ENCODE measurements around the gene BHLHE23. TPM values are rescaled to one million over a fixed set of nuclear protein-coding genes. Genes with fewer than 3 reads are reported as not detected.
A peak's percentile ranks its signal among the peaks of the same experiment; 100 is the strongest.

The BHLHE23 gene
- total RNA-seq, 4 donors from 2014 or later, result not detected

DNA sequence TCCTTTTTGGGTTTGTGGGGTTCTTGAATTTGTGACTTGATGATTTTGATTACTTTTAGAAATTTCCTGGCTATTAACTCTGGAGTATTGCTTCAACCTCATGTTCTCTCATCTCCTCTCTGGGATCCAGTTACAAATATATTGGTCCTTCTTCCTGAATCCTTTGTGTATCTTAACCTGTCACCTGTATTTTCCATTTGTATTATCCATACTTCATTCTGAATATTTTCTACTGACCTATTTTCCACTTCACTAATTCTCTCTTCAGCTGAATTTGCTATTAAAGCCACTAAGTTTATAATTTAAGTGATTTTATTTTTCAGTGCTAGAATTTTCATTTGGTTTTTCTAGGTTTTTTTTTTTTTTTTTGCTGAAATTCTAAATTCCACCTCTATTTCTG lies 6.4 kb upstream of the BHLHE23 start:
- no peak overlapping the region for H3K4me3 ChIP-seq
- no peak overlapping the region for H3K27ac ChIP-seq
- peaks cover 0 to 26% (median 4%) of the 10 kb centered on the region in 4 donors for H3K9me3 ChIP-seq
- peaks cover 0 to 16% (median 3%) of the 10 kb centered on the region in 4 donors for H3K4me1 ChIP-seq
- no peak for DNase-seq (ENCODE audit: low spot score in 2 of 2)
- peaks cover 0 to 98% of the 10 kb centered on the region in 2 donors for H3K27me3 ChIP-seq
- H3K36me3 ChIP-seq, result no peaks in the 10 kb centered on the region
- no peak for TF ChIP-seq POLR2A (IDR thresholded peaks at IDR 0.05)
- TF ChIP-seq, protein P1, sequence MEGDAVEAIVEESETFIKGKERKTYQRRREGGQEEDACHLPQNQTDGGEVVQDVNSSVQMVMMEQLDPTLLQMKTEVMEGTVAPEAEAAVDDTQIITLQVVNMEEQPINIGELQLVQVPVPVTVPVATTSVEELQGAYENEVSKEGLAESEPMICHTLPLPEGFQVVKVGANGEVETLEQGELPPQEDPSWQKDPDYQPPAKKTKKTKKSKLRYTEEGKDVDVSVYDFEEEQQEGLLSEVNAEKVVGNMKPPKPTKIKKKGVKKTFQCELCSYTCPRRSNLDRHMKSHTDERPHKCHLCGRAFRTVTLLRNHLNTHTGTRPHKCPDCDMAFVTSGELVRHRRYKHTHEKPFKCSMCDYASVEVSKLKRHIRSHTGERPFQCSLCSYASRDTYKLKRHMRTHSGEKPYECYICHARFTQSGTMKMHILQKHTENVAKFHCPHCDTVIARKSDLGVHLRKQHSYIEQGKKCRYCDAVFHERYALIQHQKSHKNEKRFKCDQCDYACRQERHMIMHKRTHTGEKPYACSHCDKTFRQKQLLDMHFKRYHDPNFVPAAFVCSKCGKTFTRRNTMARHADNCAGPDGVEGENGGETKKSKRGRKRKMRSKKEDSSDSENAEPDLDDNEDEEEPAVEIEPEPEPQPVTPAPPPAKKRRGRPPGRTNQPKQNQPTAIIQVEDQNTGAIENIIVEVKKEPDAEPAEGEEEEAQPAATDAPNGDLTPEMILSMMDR (IDR thresholded peaks at IDR 0.05), result no peak
- no peak for TF ChIP-seq EP300 (IDR thresholded peaks at IDR 0.05)

DNA sequence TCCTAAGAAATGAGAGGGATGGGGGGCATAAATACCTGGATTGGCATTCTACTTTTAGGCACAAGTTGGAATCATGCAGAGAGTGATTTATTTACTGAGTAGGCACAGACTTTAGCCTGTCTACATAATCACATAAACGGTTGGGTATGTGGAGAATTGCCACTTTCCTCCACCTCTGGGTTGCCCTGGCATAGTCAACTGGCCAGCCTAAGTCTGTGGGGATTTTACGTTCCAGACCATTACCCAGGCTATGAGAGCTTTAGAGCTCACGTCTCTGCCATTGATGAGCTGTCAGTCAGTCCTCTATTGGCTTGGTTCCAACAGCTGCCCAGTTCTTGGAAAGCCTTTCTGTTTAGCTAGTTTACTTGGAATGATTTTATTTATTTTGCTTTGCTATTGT lies 5.0 kb upstream of the BHLHE23 start:
- TF ChIP-seq EP300 (IDR thresholded peaks at IDR 0.05), result no peak
- TF ChIP-seq, protein P1 (IDR thresholded peaks at IDR 0.05), result no peak
- TF ChIP-seq POLR2A (IDR thresholded peaks at IDR 0.05), result no peak

DNA sequence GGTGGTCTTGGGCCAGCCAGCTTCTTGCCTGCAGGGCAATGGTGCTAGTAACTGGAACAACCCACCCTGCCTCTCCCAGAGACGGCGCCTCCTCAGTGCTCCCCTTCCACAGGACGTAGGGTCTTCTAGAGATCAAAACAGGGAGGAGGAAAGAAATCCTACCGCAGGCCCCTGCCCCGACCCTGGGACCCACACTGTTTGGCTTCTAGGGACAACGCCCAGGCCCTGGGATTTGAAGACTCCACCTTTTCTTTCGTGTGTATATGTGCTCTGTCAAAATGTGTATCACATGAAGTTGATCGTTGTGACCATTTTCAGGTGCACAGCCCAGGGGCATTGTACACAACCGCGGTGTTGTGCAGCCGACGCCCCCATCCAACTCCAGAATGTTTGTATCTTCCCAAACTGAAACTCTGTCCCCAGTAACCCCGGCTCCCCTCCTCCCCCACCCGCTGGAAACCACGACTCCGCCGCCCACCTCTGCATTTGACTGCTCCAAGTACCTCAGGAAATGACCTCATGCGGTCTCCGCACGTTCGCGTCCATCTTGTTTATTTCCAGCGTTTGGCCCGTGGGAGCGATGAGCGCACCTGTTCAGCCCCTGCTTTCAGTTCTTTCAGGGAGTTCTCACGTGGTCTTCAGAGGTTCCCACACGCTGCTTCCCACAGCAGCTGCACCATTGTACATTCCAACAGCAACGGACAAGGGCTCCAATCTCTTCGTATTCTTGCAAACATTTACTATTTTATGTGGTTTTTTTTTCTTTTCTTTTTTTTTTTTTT lies 3.4 kb upstream of the BHLHE23 start:
- WGBS, 2 donors, result 21 to 29% methylated on average over 30 of the region's 30 CpGs
- no peaks in the 10 kb centered on the region for H3K36me3 ChIP-seq
- peaks cover 0 to 43% (median 6%) of the 10 kb centered on the region in 4 donors for H3K4me1 ChIP-seq
- no peak for DNase-seq (ENCODE audit: low spot score in 2 of 2)
- no peak overlapping the region for H3K4me3 ChIP-seq
- H3K27me3 ChIP-seq, result peaks cover 0 to 96% of the 10 kb centered on the region in 2 donors
- TF ChIP-seq POLR2A (IDR thresholded peaks at IDR 0.05) (no peak), EP300 (IDR thresholded peaks at IDR 0.05) (no peak)
- TF ChIP-seq, protein P1 (IDR thresholded peaks at IDR 0.05), result no peak
- no peak overlapping the region for H3K27ac ChIP-seq
- H3K9me3 ChIP-seq, result peaks cover 0 to 26% (median 4%) of the 10 kb centered on the region in 4 donors

More for the DNA sequence above, 5.0 kb upstream of the BHLHE23 start:
- DNase-seq (ENCODE audit: low spot score in 2 of 2), result no peak
- Histone ChIP-seq H3K27ac (no peak overlapping the region), H3K4me3 (no peak overlapping the region), H3K9me3 (peaks cover 0 to 26% (median 4%) of the 10 kb centered on the region in 4 donors), H3K4me1 (peaks cover 0 to 28% (median 5%) of the 10 kb centered on the region in 4 donors), H3K27me3 (peaks cover 0 to 98% of the 10 kb centered on the region in 2 donors), H3K36me3 (no peaks in the 10 kb centered on the region)
- 36 to 44% methylated on average over 3 of the region's 3 CpGs for WGBS, 2 donors

DNA sequence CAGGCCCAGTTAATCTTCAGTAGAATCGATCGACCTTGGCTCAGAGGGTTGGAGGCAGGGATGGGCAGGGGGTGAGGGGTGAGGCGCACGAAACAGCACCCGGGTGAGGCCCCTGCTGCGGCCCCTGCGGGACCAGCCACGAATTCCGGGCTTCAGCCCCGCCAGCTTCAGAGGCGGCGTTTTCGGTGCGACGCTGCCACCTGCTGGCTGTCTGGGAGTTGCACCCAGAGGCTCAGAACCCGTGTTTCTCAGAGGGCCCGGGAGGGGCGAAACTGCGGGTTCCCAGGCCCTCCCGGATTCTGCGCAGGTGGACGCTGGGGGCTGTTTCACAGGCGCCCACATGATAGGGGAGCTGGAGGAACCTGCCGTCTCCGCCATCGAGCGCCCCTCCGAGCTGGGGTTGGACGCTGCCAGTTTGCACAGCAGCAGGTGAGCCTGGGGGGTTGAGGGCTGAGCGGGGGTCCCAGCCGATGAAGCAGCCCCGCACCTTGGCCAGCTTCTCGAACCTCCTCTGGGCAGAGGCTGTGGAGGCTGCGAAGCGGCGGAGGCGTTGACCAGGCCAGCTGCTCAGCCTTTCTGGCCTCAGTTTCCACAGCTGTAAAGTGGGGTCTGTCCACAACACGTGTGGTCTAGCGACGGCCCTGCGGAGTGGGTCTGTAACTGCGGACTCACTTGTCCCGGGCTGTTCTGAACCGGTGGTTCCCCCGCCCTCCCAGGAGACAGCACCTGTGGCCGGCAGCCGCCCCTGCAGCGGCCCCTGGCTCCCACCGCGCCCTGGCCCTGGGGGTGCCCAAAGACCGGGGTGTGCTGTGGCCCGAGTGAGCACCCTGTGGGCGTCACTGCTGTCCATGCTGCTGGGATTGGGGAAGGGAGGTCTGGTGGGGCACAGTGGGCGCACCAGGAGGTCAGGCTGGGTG lies 2.5 kb upstream of the BHLHE23 start:
- no peak overlapping the region for H3K27ac ChIP-seq
- H3K27me3 ChIP-seq, result peaks cover 0 to 96% of the 10 kb centered on the region in 2 donors
- H3K4me1 ChIP-seq, result peaks cover 0 to 46% (median 6%) of the 10 kb centered on the region in 4 donors
- H3K9me3 ChIP-seq, result peaks cover 0 to 23% (median 4%) of the 10 kb centered on the region in 4 donors
- peak; percentile 31 to 68 for DNase-seq (ENCODE audit: low spot score in 2 of 2)
- 7 to 15% methylated on average over 4 to 36 of the region's 54 CpGs for WGBS, 2 donors
- no peaks in the 10 kb centered on the region for H3K36me3 ChIP-seq
- H3K4me3 ChIP-seq, result no peak overlapping the region
- TF ChIP-seq EP300 (IDR thresholded peaks at IDR 0.05), result no peak
- TF ChIP-seq, protein P1 (IDR thresholded peaks at IDR 0.05), result peak; percentile 87 to 98 (median 95)

Measured in tibial nerve (tissue), 4 donors.